ENCODE measurements around the gene CKMT1A.
"Not testable (repeated sequence)": the region's sequence is repeated elsewhere in the genome, so short reads cannot be mapped to it uniquely, and the experiment has no call there.

The CKMT1A gene

GRCh38 chr15:43693148-43694022, at the start of gene CKMT1A:
Gene CKMT1A (plus strand): TSS chr15:43693859. CDS start chr15:43694051, 192 bp downstream.
- not testable (repeated sequence) for H3K9me3 ChIP-seq (ENCODE audit: insufficient read depth, low read depth, low read length); H3K4me1 ChIP-seq (ENCODE audit: insufficient read depth, low read length); H3K27me3 ChIP-seq (ENCODE audit: insufficient read depth, low read length); H3K4me3 ChIP-seq (ENCODE audit: low read length); H3K27ac ChIP-seq (ENCODE audit: low read length); H3K9ac ChIP-seq (ENCODE audit: low read depth, low read length); H3K36me3 ChIP-seq (ENCODE audit: insufficient read depth, low read depth, low read length)

- no peak within 1 kb of the TSS for H3K27ac ChIP-seq (ENCODE audit: low read length)
- H3K4me3 ChIP-seq (ENCODE audit: low read length) = no peak within 1 kb of the TSS
- H3K4me1 ChIP-seq (ENCODE audit: insufficient read depth, low read length) = no peaks in the 10 kb centered on the region
These were observed 44.8 kb upstream of the CKMT1A start, which contains the start of gene CATSPER2 for GRCh38 chr15:43648649-43649429. Gene CATSPER2 (minus strand): TSS chr15:43648844. CDS start chr15:43648061, 783 bp downstream.

GRCh38 chr15:43649430-43649926, 44.2 kb upstream of the CKMT1A start:
- not testable (repeated sequence) for H3K4me3 ChIP-seq (ENCODE audit: low read length); H3K4me1 ChIP-seq (ENCODE audit: insufficient read depth, low read length); H3K36me3 ChIP-seq (ENCODE audit: insufficient read depth, low read depth, low read length); H3K27me3 ChIP-seq (ENCODE audit: insufficient read depth, low read length); H3K9ac ChIP-seq (ENCODE audit: low read depth, low read length); H3K9me3 ChIP-seq (ENCODE audit: insufficient read depth, low read depth, low read length); H3K27ac ChIP-seq (ENCODE audit: low read length)

More at GRCh38 chr15:43648649-43649429, 44.8 kb upstream of the CKMT1A start, which contains the start of gene CATSPER2:
- H3K9ac ChIP-seq (ENCODE audit: low read depth, low read length) = no peak within 1 kb of the TSS
- no peaks in the 10 kb centered on the region for H3K36me3 ChIP-seq (ENCODE audit: insufficient read depth, low read depth, low read length)
- peaks cover 4% of the 10 kb centered on the region; the same call in 1 of the 2 replicates for H3K9me3 ChIP-seq (ENCODE audit: insufficient read depth, low read depth, low read length)
- no peaks in the 10 kb centered on the region for H3K27me3 ChIP-seq (ENCODE audit: insufficient read depth, low read length)

- not testable (repeated sequence) for H3K9me3 ChIP-seq (ENCODE audit: insufficient read depth, low read depth, low read length); H3K4me1 ChIP-seq (ENCODE audit: insufficient read depth, low read length); H3K27ac ChIP-seq (ENCODE audit: low read length); H3K4me3 ChIP-seq (ENCODE audit: low read length); H3K36me3 ChIP-seq (ENCODE audit: insufficient read depth, low read depth, low read length); H3K9ac ChIP-seq (ENCODE audit: low read depth, low read length); H3K27me3 ChIP-seq (ENCODE audit: insufficient read depth, low read length)
These were observed 33.9 kb upstream of the CKMT1A start for GRCh38 chr15:43659727-43660126.

GRCh38 chr15:43662293-43662692, 31.4 kb upstream of the CKMT1A start:
- H3K9ac ChIP-seq (ENCODE audit: low read depth, low read length); H3K27ac ChIP-seq (ENCODE audit: low read length): not testable (repeated sequence)

GRCh38 chr15:43663333-43663732, 30.3 kb upstream of the CKMT1A start:
- not testable (repeated sequence) for H3K27me3 ChIP-seq (ENCODE audit: insufficient read depth, low read length); H3K36me3 ChIP-seq (ENCODE audit: insufficient read depth, low read depth, low read length); H3K9me3 ChIP-seq (ENCODE audit: insufficient read depth, low read depth, low read length); H3K9ac ChIP-seq (ENCODE audit: low read depth, low read length); H3K27ac ChIP-seq (ENCODE audit: low read length); H3K4me3 ChIP-seq (ENCODE audit: low read length); H3K4me1 ChIP-seq (ENCODE audit: insufficient read depth, low read length)

More at GRCh38 chr15:43662293-43662692, 31.4 kb upstream of the CKMT1A start:
- not testable (repeated sequence) for H3K36me3 ChIP-seq (ENCODE audit: insufficient read depth, low read depth, low read length); H3K4me1 ChIP-seq (ENCODE audit: insufficient read depth, low read length); H3K27me3 ChIP-seq (ENCODE audit: insufficient read depth, low read length); H3K9me3 ChIP-seq (ENCODE audit: insufficient read depth, low read depth, low read length); H3K4me3 ChIP-seq (ENCODE audit: low read length)

GRCh38 chr15:43666177-43666576, 27.5 kb upstream of the CKMT1A start:
- H3K36me3 ChIP-seq (ENCODE audit: insufficient read depth, low read depth, low read length); H3K9ac ChIP-seq (ENCODE audit: low read depth, low read length); H3K9me3 ChIP-seq (ENCODE audit: insufficient read depth, low read depth, low read length); H3K4me1 ChIP-seq (ENCODE audit: insufficient read depth, low read length); H3K4me3 ChIP-seq (ENCODE audit: low read length); H3K27ac ChIP-seq (ENCODE audit: low read length); H3K27me3 ChIP-seq (ENCODE audit: insufficient read depth, low read length): not testable (repeated sequence)

- not testable (repeated sequence) for H3K9ac ChIP-seq (ENCODE audit: low read depth, low read length); H3K4me1 ChIP-seq (ENCODE audit: insufficient read depth, low read length); H3K4me3 ChIP-seq (ENCODE audit: low read length); H3K36me3 ChIP-seq (ENCODE audit: insufficient read depth, low read depth, low read length); H3K27me3 ChIP-seq (ENCODE audit: insufficient read depth, low read length); H3K9me3 ChIP-seq (ENCODE audit: insufficient read depth, low read depth, low read length); H3K27ac ChIP-seq (ENCODE audit: low read length)
These were observed 19.5 kb upstream of the CKMT1A start for GRCh38 chr15:43674175-43674574.

GRCh38 chr15:43689604-43690301, 3.9 kb upstream of the CKMT1A start:
- H3K27me3 ChIP-seq (ENCODE audit: insufficient read depth, low read length); H3K4me1 ChIP-seq (ENCODE audit: insufficient read depth, low read length); H3K9me3 ChIP-seq (ENCODE audit: insufficient read depth, low read depth, low read length); H3K27ac ChIP-seq (ENCODE audit: low read length); H3K9ac ChIP-seq (ENCODE audit: low read depth, low read length); H3K4me3 ChIP-seq (ENCODE audit: low read length); H3K36me3 ChIP-seq (ENCODE audit: insufficient read depth, low read depth, low read length): not testable (repeated sequence)

- H3K27me3 ChIP-seq (ENCODE audit: insufficient read depth, low read length); H3K4me3 ChIP-seq (ENCODE audit: low read length); H3K9ac ChIP-seq (ENCODE audit: low read depth, low read length); H3K36me3 ChIP-seq (ENCODE audit: insufficient read depth, low read depth, low read length); H3K9me3 ChIP-seq (ENCODE audit: insufficient read depth, low read depth, low read length); H3K27ac ChIP-seq (ENCODE audit: low read length); H3K4me1 ChIP-seq (ENCODE audit: insufficient read depth, low read length): not testable (repeated sequence)
These were observed 980 bp upstream of the CKMT1A start for GRCh38 chr15:43692679-43693078.

- no peak overlapping the region for H3K9ac ChIP-seq (ENCODE audit: low read depth, low read length)
- no peaks in the 10 kb centered on the region for H3K4me1 ChIP-seq (ENCODE audit: insufficient read depth, low read length)
- no peaks in the 10 kb centered on the region for H3K27me3 ChIP-seq (ENCODE audit: insufficient read depth, low read length)
- no peak overlapping the region for H3K4me3 ChIP-seq (ENCODE audit: low read length)
- no peaks in the 10 kb centered on the region for H3K9me3 ChIP-seq (ENCODE audit: insufficient read depth, low read depth, low read length)
- peaks cover 8% of the 10 kb centered on the region for H3K36me3 ChIP-seq (ENCODE audit: insufficient read depth, low read depth, low read length)
- H3K27ac ChIP-seq (ENCODE audit: low read length) = no peak overlapping the region
These were observed 8.5 kb downstream of the CKMT1A start for GRCh38 chr15:43702174-43702573.
